Liver (tissue), 9 donors: ENCODE results near the gene OVCH1. TPM values are rescaled to one million over a fixed set of nuclear protein-coding genes. Genes with fewer than 3 reads are reported as not detected.
A peak's percentile ranks its signal among the peaks of the same experiment; 100 is the strongest.

Experiments
- DNase-seq: peaks from one replicate; pipeline ENCODE4 v3.0.0-alpha.2; 2017; ENCODE audit warnings: low spot score
- H3K27ac ChIP-seq, 2 donors: one replicate each; pipeline ENCODE4 v1.7.0; 2013; ENCODE audit warnings: inconsistent platforms in 2 of 2, low read length in 2 of 2, control low read depth in 1 of 2, low read depth in 1 of 2, mild to moderate bottlenecking in 1 of 2
- H3K27me3 ChIP-seq, 4 donors: one replicate each; pipeline versions ENCODE4 v1.6.1 to v1.7.0; 2013; ENCODE audit warnings: low read length in 3 of 4, inconsistent platforms in 1 of 4, mild to moderate bottlenecking in 1 of 4, moderate library complexity in 1 of 4; ENCODE audit not compliant: control insufficient read depth in 4 of 4, insufficient read depth in 4 of 4
- H3K36me3 ChIP-seq, 4 donors: one replicate each; pipeline versions ENCODE4 v1.6.1 to v1.7.0; 2013; ENCODE audit warnings: low read length in 3 of 4, mild to moderate bottlenecking in 3 of 4, low read depth in 1 of 4, moderate library complexity in 1 of 4; ENCODE audit not compliant: control insufficient read depth in 4 of 4, insufficient read depth in 3 of 4
- H3K4me1 ChIP-seq, 4 donors: one replicate each; pipeline versions ENCODE4 v1.6.1 to v1.7.0; 2013; ENCODE audit warnings: low read length in 3 of 4, mild to moderate bottlenecking in 3 of 4, moderate library complexity in 1 of 4; ENCODE audit not compliant: control insufficient read depth in 4 of 4, insufficient read depth in 4 of 4
- H3K4me3 ChIP-seq, 3 donors: one replicate each; pipeline versions ENCODE4 v1.6.1 to v1.7.0; 2013; ENCODE audit warnings: low read length in 3 of 3, control low read depth in 1 of 3, low read depth in 1 of 3, mild to moderate bottlenecking in 1 of 3
- H3K9ac ChIP-seq, 2 donors: one replicate each; pipeline ENCODE4 v1.7.0; 2013; ENCODE audit warnings: low read length in 2 of 2, mild to moderate bottlenecking in 2 of 2, moderate library complexity in 2 of 2, control low read depth in 1 of 2, low read depth in 1 of 2
- H3K9me3 ChIP-seq, 4 donors: one replicate each; pipeline versions ENCODE4 v1.6.1 to v1.7.0; 2013; ENCODE audit warnings: low read length in 3 of 4; ENCODE audit not compliant: control insufficient read depth in 4 of 4
- ATF3 ChIP-seq: IDR thresholded peaks from 2 replicates; pipeline ENCODE4 v1.6.1; 2016; ENCODE audit warnings: antibody characterized with exemption
- CTCF ChIP-seq: fragments of 150-350 bp; IDR thresholded peaks from 2 replicates; pipeline ENCODE4 v1.5.1; 2017; ENCODE audit warnings: improper control_type of control experiment, low read depth, low read length; ENCODE audit not compliant: missing input control
- EGR1 ChIP-seq, 2 donors: IDR thresholded peaks; 2 replicates each; pipeline ENCODE4 v1.6.1; 2016 to 2018; ENCODE audit warnings: antibody characterized with exemption in 2 of 2, low read depth in 2 of 2
- FOXA1 ChIP-seq: IDR thresholded peaks from 2 replicates; pipeline ENCODE4 v1.6.1; 2016; ENCODE audit warnings: antibody characterized with exemption
- FOXA2 ChIP-seq: IDR thresholded peaks from 2 replicates; pipeline ENCODE4 v1.6.1; 2016; ENCODE audit warnings: antibody characterized with exemption
- GABPA ChIP-seq, 2 donors: IDR thresholded peaks in 1 of 2; conservative IDR thresholded peaks in 1 of 2; 2 replicates each; pipeline ENCODE4 v1.6.1; 2016; ENCODE audit warnings: antibody characterized with exemption in 2 of 2, mild to moderate bottlenecking in 1 of 2, moderate library complexity in 1 of 2
- HNF4A ChIP-seq, 2 donors: conservative IDR thresholded peaks; 2 replicates each; pipeline ENCODE4 v1.6.1; 2016; ENCODE audit warnings: antibody characterized with exemption in 2 of 2, mild to moderate bottlenecking in 2 of 2
- HNF4G ChIP-seq: IDR thresholded peaks from 2 replicates; pipeline ENCODE4 v1.6.1; 2016; ENCODE audit warnings: antibody characterized with exemption
- JUND ChIP-seq, 2 donors: IDR thresholded peaks; 2 replicates each; pipeline ENCODE4 v1.6.1; 2016; ENCODE audit warnings: antibody characterized with exemption in 2 of 2
- MAX ChIP-seq: IDR thresholded peaks from 2 replicates; pipeline ENCODE4 v1.6.1; 2016; ENCODE audit warnings: antibody characterized with exemption
- NR2F2 ChIP-seq: IDR thresholded peaks from 2 replicates; pipeline ENCODE4 v1.6.1; 2016; ENCODE audit warnings: antibody characterized with exemption
- RAD21 ChIP-seq, 2 donors: IDR thresholded peaks; 2 replicates each; pipeline ENCODE4 v1.6.1; 2016; ENCODE audit warnings: antibody characterized with exemption in 2 of 2, mild to moderate bottlenecking in 2 of 2
- REST ChIP-seq: IDR thresholded peaks from 2 replicates; pipeline ENCODE4 v1.6.1; 2016; ENCODE audit warnings: antibody characterized with exemption, mild to moderate bottlenecking
- RXRA ChIP-seq, 2 donors: IDR thresholded peaks; 2 replicates each; pipeline ENCODE4 v1.6.1; 2017 to 2018; ENCODE audit warnings: antibody characterized with exemption in 2 of 2, mild to moderate bottlenecking in 1 of 2
- SP1 ChIP-seq: IDR thresholded peaks from 2 replicates; pipeline ENCODE4 v1.6.1; 2018; ENCODE audit warnings: antibody characterized with exemption, mild to moderate bottlenecking
- TAF1 ChIP-seq: conservative IDR thresholded peaks from 2 replicates; pipeline ENCODE4 v1.6.1; 2016; ENCODE audit warnings: antibody characterized with exemption, mild to moderate bottlenecking
- YY1 ChIP-seq: IDR thresholded peaks from 2 replicates; pipeline ENCODE4 v1.6.1; 2016; ENCODE audit warnings: antibody characterized with exemption, mild to moderate bottlenecking
- ZBTB33 ChIP-seq: IDR thresholded peaks from 2 replicates; pipeline ENCODE4 v1.6.1; 2016; ENCODE audit warnings: antibody characterized with exemption
- polyA plus RNA-seq, 2 donors: library from polyadenylated mRNA; stranded (reverse) in 1 of 2; unstranded in 1 of 2; fragments of 200-250 nt in 1 of 2; fragments of >200 nt in 1 of 2; fragmentation: Nextera tagmentation in 1 of 2; extraction: Ambion mirVana in 1 of 2; gene quantifications; one replicate each; pipeline versions ENCODE4 v1.2.1 to v1.2.3, GENCODE V29; 2013 to 2015
- total RNA-seq, 2 donors: library from RNA; depleted of rRNA; stranded (reverse); fragments of >200 nt; gene quantifications; one replicate each; pipeline ENCODE4 v1.2.3, GENCODE V29; 2014
- donor health status: healthy.
- donor health status: healthy.
- donor health status: healthy.
- donor health status: healthy.
- donor health status: healthy.

OVCH1 gene
- total and polyA plus RNA-seq, 4 donors = 0.08 TPM; not detected in 3

- Histone ChIP-seq H3K9me3 (no peaks in the 10 kb centered on the region), H3K4me3 (no peak overlapping the region), H3K36me3 (no peaks in the 10 kb centered on the region), H3K4me1 (peaks cover 0 to 2% (median 0%) of the 10 kb centered on the region in 4 donors), H3K27me3 (no peaks in the 10 kb centered on the region), H3K27ac (no peak overlapping the region), H3K9ac (no peak overlapping the region)
- DNase-seq = no peak
- TF ChIP-seq RAD21 (IDR thresholded peaks at IDR 0.05) = peak in 1 of 2 donors; percentile 18
- peak in 1 of 2 donors; percentile 23 for TF ChIP-seq GABPA (IDR thresholded peaks at IDR 0.05 in 1 of 2, conservative IDR thresholded peaks at IDR 0.05 in 1 of 2)
- TF ChIP-seq HNF4G = peak; percentile 46
- peak; percentile 51 to 80 for TF ChIP-seq HNF4A (conservative IDR thresholded peaks at IDR 0.05)
- TF ChIP-seq MAX = no peak
- peak in 1 of 2 donors; percentile 47 for TF ChIP-seq RXRA (IDR thresholded peaks at IDR 0.05)
- no peak for TF ChIP-seq TAF1
- TF ChIP-seq ZBTB33 = peak; percentile 74
- TF ChIP-seq FOXA2 = no peak
- no peak for TF ChIP-seq EGR1 (IDR thresholded peaks at IDR 0.05; ENCODE audit: low read depth in 2 of 2)
- TF ChIP-seq JUND (IDR thresholded peaks at IDR 0.05) = peak; percentile 90 to 93
- no peak for TF ChIP-seq FOXA1
- peak; percentile 88 for TF ChIP-seq YY1
- TF ChIP-seq ATF3 = peak; percentile 87
- no peak for TF ChIP-seq REST
- no peak for TF ChIP-seq NR2F2
- no peak for TF ChIP-seq CTCF
- TF ChIP-seq SP1 = peak; percentile 55
These were observed 68.9 kb downstream of the OVCH1 start for GRCh38 chr12:29428633-29429032.
